Activated T-cell treated with anti-CD3 and anti-CD28 coated beads for 4 hours (primary cell): ENCODE measurements around the gene TRAK1.

ENCODE experiments used
- DNase-seq: peaks from one replicate; pipeline ENCODE4 v3.0.0-alpha.2; 2020

TRAK1 gene

GRCh38 chr3:42159147-42159546 is 68.0 kb downstream of the TRAK1 start:
- DNase-seq, result no peak

DNA sequence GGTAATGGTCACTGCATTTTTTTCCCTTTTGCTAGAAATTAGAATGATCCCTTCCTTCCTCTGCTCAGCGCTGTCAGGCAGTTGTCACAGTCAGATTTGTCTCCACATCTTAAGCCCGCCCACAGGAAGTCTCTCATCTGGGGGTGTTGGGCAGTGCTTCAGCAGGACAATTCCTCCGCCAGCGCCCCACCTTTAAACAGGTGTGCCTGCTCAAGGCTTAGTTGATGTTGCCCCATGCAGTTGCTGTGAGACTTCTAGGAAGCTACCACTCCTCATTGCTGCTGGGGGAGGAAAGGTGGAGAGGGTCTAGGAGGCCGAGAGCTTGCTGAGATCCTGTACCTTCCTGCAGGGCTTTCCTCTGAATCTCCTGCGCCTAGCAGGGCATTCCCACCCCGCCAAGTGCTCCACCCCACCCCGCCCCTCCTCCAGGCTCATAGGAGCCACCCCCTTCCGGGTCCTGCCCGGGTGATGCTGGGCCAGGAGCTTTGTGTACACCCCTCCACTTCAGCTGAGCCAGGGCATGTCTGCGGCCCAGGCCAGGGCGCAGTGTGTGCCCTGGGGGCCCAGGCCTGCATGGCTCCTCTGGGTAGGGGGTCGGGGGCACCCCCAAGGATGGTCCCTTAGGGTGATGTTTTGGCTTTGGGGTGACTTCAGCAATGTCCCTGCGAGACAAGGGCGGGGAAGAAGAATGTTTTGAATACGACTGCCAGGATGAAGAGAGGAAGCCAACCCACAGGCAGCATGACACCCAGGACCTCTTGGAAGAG is 68.7 kb downstream of the TRAK1 start:
- DNase-seq, result no peak

DNA sequence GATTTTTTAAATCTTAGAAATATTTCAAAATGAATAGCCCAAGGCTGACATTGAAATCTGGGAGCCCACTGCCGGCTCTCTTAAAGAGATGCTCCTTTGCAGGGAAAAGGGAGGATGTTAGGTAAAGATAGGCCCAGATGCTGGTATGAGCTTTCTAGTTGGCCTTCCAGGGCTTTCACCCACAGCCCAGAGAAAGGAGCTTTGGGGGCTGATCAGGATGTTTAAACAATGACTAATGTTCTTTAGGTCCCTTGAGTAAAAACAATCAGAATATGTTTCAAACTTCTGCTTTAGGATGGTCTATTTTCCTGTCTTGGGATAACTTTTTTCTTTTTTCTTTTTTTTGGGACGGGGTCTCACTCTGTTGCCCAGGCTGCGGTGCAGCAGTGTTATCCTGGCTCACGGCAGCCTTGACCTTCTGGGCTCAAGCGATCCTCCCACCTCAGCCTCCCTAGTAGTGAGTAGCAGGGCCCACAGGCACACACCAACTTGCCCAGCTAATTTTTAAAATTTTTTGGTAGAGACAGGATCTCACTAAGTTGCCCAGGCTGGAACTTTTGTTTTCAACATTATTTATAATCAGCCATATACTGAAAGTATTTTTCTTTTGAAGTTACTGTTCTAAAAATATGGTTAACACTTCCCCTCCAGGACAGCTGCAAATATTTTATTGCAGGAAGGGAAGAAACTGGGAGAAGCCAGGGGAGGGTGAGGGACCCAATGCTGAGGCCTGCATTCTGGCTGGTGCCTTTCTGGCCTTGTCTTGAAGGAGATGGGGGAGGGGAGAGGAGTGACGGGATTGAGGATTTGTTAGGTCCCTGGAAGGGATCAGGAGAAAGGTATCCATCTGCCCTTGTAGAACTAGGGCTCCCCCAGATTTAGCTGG is 70.1 kb downstream of the TRAK1 start:
- no peak for DNase-seq

DNA sequence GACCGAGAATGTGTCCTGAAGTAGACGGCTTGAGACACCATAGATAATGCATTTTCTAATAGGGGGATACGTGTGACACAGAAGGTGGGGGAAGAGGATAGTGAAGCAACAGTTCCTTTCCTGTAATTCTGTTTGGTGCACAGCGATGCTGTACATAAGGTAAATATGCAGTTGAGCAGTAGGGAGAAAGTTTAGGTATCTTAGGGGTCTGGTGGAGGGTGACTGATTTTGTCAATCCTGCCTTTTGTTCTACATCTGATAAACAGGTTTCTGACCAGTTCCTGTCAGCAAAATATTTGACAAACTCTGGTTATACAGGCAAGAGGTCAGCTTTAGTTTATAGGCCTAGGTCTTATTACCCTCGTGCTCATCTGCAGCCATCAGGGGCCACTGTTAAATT is 71.3 kb downstream of the TRAK1 start:
- no peak for DNase-seq

DNA sequence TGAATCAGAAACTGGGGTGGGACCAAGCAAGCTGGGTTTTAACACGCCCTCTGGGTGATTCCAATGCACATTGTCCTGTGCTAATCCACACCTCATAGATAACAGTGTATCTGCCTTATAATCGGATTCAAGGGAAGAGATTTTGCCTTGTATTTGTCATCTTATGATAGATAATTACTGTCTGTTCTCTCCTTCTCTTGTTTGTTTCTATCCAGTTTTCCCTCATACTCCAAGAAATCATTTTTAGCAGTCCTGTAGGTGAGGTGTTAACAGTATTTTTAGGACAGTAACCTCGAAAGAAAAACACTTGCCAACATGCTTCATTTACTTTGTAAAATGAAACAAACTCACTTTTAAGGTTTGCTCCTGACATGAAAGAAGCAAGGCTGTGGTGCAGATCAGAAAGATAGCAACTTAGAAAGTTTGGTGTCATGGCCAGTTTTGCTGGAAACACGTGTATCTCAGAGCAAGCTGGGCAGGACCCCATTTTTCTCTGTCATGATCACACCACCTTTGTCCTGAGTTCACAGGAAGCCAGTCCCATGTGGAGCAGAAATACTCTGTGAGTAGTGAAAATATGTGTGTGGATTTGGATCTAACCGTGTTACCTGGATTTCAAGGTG is 72.6 kb downstream of the TRAK1 start:
- DNase-seq, result no peak

- no peak for DNase-seq
Observed at GRCh38 chr3:42164656-42165055, 73.5 kb downstream of the TRAK1 start.

- DNase-seq, result no peak
Observed at GRCh38 chr3:42165211-42165610, 74.1 kb downstream of the TRAK1 start.

DNA sequence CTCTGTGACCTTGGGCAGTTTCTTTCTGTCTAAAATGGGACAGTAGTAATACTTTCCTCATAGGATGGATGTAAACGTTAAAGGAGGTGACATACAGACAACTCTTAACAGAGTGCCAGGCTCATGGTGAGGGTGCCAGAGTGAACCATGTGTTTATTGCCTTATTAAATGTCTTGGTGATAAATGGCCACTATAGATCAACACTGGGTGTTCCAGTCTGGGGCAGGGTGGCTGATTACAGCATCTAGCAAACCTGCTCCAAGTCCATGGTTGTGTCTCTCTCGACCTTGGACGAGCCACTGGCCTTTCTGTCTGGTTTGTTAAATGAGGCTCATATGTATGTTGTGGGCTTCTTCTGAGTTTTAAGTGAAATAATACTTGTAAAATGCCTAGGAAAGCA is 75.1 kb downstream of the TRAK1 start:
- no peak for DNase-seq

- no peak for DNase-seq
Observed at GRCh38 chr3:42166662-42167300, 75.6 kb downstream of the TRAK1 start.

DNA sequence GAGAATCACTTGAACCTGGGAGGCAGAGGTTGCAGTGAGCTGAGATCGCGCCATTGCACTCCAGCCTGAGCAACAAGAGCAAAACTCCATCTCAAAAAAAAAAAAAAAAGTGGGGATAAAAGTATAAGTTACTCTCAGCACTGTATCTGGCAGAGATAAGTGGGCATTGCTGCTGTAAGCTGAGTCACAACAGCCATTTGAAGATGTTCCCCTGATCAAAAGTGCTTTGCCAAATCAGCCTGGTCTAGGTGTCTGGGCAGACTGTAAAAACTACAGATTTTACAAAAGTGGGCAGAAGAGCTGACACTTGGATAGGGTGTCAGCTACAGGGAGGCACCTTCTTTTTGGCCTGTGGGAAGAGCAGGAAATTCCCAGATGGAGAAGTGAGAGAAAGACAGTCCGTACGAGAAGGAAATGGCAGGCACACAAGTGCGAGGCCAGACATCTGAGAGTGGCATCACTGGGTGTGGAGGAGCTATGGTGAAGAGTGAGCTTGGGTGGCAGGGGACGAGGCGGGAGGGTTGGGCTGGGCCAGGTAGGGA is 78.5 kb downstream of the TRAK1 start:
- no peak for DNase-seq

- DNase-seq, result no peak
Observed at GRCh38 chr3:42172047-42172654, 81.0 kb downstream of the TRAK1 start.

- DNase-seq, result no peak
Observed at GRCh38 chr3:42173307-42173706, 82.2 kb downstream of the TRAK1 start.

DNA sequence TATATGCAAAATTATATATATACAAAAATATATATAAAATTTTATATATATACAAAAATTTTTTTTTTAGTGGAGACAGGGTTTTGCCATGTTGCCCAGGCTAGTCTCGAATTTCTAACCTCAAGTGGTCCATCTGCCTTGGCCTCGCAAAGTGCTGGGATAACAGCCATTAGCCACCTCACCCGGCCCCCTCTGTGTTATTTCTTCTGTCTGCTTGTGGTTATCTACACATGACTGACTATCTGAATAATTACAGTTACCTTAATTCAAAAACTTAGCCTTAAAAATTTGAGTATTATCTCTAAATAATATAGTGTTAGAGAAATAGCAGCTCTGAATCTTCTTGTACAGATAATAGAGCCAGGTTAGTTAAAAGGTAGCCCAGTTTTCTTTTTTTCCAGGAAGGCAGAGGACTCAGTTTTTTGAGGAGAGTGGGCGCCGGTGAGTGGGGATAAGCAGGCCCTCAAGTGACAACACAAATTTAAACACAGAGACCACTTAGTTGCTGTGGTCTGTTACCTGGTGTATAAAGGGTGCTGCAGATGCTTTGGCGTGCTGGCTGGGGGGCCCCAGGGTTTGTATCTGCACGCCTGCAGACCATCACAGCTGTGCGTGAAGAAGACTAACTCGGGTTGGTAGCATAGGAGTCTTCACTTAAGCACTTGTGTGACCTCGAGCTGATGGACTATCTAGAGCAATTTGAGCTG is 83.7 kb downstream of the TRAK1 start:
- DNase-seq, result no peak

DNA sequence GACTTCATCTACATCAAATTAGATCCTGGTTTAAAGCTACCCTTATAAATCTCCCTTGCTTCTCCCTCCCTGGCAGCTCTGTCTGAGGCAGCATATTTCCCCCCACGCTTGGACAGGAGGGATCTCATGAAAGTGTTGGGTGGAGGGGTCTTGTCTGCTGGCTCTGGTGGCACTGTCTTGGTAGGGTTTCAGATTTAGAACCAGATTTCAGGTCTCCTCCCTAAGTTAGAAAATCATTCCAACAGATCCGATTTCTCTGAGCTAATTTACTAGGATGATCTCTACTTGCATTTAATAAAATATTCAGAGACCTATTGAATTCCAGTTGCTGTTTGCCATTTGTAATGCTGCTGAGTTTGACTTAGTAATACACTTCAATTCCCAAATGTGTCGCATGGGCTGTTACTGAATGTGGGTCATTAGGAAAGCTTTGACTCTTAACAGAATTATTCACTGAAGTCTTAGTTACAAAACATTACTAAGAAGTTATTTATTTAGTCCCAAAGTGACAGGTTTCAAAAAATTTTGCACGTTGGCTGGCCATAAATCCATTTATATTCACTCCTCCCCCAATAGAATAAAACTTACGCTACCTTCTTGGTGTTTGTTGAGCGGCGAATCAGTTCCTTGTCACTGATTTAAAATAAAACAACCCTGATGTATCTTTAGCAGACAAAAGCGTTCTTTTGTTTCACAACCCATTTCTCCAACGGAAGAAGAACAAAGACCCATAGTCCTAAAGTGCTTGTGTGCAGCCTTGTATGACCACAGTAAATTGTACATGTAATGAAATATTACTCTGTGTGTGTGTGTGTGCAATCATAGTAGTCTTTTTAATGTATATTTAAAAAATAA is 84.5 kb downstream of the TRAK1 start:
- DNase-seq, result no peak

- DNase-seq, result no peak
Observed at GRCh38 chr3:42176242-42177034, 85.3 kb downstream of the TRAK1 start.

DNA sequence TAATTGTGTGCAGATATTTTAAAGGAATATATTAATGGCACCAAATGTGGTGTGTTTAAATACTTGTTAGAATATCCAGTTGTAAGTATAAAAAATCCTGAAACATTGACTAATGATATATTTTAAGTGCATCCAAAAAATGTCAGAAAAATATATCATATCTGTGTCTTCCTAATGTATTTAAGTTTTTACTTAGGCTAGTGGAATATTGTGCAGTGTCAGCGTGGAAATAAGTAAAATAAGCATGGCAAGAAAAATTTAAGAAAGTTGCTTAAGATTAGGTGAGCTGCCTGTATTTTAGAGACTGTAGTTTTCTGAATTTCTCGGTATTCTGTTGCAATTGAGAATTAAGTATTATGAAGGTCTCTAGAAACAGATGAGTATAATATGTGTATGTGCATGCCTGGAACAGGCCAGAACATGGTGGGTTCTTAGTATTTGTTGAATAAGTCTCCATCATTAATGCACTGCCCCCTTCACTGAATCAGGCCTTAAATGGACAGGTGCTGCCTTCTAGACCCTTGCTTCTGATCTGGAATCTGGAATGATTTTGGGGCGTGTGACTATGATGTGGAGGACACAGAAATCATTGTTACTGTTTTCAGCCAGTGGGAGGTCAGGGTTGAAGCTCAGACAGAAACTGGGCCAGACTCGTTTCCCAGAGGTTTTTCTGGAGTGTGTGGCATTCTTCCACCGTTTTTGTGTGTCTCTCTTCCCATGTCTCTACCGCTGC is 86.1 kb downstream of the TRAK1 start:
- DNase-seq, result no peak

- DNase-seq, result no peak
Observed at GRCh38 chr3:42177801-42178150, 86.6 kb downstream of the TRAK1 start.

- DNase-seq, result no peak
Observed at GRCh38 chr3:42179110-42179725, 88.1 kb downstream of the TRAK1 start.

DNA sequence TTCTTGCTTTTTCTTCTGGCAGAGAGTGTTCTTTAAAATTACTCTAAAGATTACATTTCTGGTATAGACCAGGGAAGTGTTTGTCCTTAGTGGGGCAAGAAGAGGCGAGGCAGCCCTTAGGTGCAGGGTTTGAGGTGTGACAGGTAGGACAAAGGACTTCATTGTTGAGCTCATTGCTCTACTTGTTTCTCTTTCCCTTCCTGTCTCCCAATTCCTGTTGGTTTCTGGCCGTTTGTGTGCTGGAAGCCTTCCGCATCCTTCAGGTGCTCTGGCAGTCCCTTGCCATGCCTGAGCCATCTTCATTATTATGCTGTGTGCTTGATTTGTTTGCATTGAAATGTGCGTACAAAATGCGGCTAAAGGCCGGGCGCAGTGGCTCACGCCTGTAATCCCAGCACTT is 89.7 kb downstream of the TRAK1 start:
- no peak for DNase-seq
